ENCODE data around the gene ADGRF3.
"Not testable (repeated sequence)": the region's sequence is repeated elsewhere in the genome, so short reads cannot be mapped to it uniquely, and the experiment has no call there.

The ADGRF3 gene

DNA sequence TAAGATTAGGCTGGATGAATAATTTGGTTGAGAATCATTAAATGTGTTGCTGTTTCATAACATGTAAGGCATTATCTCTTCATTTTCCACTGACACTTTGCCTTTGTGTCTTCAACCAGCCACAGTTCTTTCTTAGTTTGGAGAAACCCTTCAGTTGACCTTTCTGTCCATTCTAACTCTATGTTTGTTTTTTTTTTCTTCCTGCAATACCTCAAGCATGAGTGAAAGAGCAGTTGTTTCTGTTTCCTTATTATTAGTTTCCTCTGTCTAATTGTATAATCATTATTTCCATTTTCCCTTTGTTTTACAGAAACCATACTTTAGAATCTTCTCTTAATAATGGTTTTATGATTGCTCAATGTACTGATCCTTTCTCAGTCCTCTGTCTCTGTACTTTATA lies 76.2 kb downstream of the ADGRF3 start:
- no peak for DNase-seq

- no peak for DNase-seq
These were observed 76.9 kb downstream of the ADGRF3 start for GRCh38 chr2:26269571-26270158.

GRCh38 chr2:26268670-26269385 lies 77.8 kb downstream of the ADGRF3 start:
- DNase-seq: not testable (repeated sequence)

DNA sequence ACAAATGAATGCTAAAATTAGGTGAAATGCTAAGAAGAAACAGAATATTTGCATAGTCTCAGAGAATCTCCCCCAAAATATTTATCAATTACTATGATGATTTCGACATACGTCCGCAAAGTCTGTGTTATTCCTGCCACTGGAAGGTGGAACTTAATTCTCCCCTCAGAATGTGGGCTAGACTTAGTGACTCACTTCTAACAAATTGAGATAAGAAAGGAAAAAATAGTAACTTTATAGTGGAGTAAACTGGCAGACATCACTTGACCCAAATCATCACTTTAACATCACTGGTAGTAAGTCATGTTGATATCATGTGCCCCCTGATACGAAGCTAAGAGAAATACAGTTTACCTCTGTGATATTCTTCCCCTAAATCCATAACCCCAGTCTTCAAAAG lies 78.4 kb downstream of the ADGRF3 start:
- peak; percentile 10 for DNase-seq

DNA sequence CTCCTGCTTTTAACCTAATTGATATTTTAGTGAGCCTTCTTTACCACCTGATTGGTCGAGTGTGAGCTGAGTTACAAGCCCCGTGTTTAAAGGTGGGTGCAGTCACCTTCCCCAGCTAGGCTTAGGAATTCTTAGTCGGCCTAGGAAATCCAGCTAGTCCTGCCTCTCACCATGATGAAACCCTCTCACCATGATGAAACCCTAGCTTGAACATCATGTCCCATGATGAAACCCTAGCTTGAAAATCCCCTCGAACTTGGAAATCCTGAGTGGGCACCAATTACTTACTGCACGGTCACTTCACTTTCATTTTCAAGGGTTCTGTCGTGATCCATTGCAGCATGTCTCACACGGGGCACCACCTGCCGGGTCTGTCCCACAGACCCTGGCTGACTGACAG lies 87.8 kb downstream of the ADGRF3 start:
- DNase-seq: not testable (repeated sequence)

Measured in fibroblast of skin of scalp (primary cell).